Measurements from ENCODE around the gene PACRG. TPM values are rescaled to one million over a fixed set of nuclear protein-coding genes. Genes with fewer than 3 reads are reported as not detected.

The PACRG gene
- total RNA-seq, 2 donors from 2014 or later: 0.70 to 1.3 TPM

DNA sequence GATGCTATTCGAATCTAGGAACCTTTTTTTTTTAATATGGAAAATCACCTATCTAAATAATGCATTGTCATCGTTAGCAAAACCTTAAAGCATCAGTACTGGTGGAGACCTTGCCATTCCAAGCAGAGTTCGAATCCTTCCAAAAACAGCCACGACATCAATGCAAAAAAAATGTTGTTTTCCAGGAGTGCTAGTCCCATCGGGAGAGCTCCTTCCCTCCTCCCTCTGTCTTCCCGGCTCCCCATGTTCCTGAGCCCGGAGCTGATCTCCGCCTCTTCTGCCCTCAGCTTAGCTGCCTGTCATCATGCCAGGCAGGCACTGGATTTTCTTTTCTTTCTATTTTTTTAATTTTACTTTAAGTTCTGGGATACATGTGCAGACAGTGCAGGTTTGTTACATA is 533.1 kb downstream of the PACRG start:
- intact Hi-C loops (cut with DNase I, micrococcal nuclease): no loop called here
- no peak for ATAC-seq
- no peak for DNase-seq

DNA sequence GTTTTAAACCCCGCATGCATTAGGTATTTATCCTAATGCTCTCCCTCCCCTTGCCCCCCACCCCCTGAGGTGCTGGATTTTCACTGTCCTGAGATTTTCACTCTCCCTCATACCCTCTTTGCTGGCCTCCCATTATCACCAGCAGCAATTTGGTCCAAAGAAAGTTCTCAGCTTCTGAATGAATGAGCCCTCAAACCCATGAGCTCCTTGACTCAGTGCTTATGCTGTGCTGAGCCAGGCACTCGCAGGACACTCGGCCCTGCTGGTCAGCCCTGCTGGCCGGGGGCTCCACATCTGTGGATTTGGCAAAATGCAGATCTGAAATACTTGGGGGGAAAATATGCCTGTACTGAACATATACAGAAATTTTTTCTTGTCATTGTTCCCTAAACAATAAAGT is 533.6 kb downstream of the PACRG start:
- no peak for ATAC-seq
- intact Hi-C loops (cut with DNase I, micrococcal nuclease): no loop called here
- DNase-seq: no peak

GRCh38 chr6:163262080-163262479 is 534.3 kb downstream of the PACRG start:
- ATAC-seq (no peak), DNase-seq (no peak)
- intact Hi-C loops (cut with DNase I, micrococcal nuclease): no loop called here

- ATAC-seq (no peak), DNase-seq (no peak)
- intact Hi-C loops (cut with DNase I, micrococcal nuclease): no loop called here
Observed at GRCh38 chr6:163263196-163263595, 535.4 kb downstream of the PACRG start.

DNA sequence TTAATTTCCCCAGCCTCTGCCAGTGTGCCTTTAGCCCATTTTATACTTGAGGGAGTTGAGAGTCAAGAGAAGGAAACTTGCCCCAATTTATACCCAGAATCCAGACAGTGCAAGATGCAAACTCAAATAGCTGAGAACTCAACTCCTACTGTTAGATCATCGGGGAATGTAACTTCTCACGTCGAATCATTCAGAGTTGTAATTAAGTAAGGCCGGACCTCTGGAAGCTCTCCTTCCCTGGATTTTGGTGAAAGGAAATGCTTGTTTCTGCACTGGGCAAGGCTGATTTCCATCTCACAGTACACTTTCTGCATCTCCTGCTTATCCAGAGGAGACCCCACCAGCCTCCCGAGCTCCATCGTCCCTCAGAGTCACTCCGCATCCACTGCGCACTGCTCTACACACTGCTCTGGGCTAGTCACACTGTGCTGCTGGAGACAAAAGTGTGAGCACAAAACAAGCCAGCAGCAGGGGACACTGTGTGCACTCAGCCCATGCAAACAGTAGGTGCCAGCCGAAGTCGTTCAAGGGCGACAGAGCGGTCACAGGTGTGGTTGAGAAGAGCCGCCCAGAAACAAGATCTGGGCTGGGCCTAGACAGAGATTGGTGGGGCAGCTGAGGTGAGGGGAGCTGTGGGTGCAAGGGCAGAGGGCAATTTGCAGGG is 536.4 kb downstream of the PACRG start:
- ATAC-seq: no peak
- intact Hi-C loops (cut with DNase I, micrococcal nuclease): no loop called here
- no peak for DNase-seq

GRCh38 chr6:163264662-163265035 is 536.9 kb downstream of the PACRG start:
- intact Hi-C loops (cut with DNase I, micrococcal nuclease): no loop called here
- DNase-seq (no peak), ATAC-seq (no peak)

DNA sequence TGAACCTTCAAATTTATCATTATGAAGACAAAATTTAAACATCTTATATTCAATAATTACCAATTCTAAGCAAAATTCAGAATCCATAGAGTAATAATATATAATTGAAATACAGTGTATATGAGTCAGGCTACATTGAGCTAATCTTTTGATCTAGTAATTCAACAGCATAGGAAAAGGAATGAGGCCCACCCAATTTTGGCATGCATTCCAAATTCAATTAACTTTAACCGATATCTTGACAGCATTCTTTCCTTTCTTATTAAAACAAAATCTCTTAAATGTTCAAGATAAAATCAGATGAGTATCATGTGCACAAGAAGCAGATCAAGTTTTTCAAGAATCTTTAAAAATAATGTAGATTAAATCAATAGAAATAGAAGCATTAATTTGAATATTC is 553.9 kb downstream of the PACRG start:
- intact Hi-C loops (cut with DNase I, micrococcal nuclease): no loop called here
- DNase-seq: no peak
- no peak for ATAC-seq

GRCh38 chr6:163282672-163283071 is 554.9 kb downstream of the PACRG start:
- intact Hi-C loops (cut with DNase I, micrococcal nuclease): no loop called here
- ATAC-seq: no peak
- DNase-seq: no peak

DNA sequence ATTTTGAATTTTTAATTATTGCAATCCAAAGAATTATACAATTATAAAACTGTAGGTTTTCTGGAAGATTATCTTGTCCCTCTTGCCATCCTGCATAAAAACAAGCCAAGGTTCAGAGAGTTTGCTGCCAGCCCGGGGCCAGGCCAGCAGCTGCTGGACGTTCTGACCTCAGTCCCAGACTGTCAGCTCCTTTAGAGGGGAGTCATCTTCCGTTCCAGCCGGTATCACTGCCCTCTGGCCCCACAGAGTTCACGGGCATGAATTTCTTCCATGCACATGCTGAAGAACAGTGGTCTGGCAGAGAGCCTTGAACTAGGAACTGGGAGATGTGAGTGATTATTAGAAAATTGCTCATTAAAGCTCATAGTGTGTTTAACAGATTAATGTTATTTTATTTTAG is 556.4 kb downstream of the PACRG start:
- no peak for ATAC-seq
- no peak for DNase-seq
- intact Hi-C loops (cut with DNase I, micrococcal nuclease): no loop called here

DNA sequence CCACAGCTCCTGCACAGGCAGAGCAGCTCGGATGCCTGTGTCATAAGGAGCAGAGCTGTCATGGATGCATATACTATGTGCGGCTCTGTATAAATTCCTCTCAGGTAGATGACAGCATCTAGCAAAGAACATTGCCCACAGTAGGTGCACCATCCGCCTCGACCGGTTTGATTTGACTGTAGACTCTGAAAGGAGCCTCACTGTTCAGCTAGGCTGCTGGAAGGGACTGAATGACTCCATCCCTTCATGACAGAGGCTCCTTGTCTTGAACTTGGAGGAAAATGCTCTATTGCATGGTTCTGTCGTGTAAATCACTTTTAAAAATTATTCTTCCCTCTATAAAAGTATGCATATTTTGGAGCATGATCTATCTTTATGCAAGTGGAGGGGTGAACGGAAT is 557.9 kb downstream of the PACRG start:
- ATAC-seq (no peak), DNase-seq (no peak)
- intact Hi-C loops (cut with DNase I, micrococcal nuclease): no loop called here

GRCh38 chr6:163287626-163288025 is 559.9 kb downstream of the PACRG start:
- intact Hi-C loops (cut with DNase I, micrococcal nuclease): no loop called here
- ATAC-seq: no peak
- no peak for DNase-seq

DNA sequence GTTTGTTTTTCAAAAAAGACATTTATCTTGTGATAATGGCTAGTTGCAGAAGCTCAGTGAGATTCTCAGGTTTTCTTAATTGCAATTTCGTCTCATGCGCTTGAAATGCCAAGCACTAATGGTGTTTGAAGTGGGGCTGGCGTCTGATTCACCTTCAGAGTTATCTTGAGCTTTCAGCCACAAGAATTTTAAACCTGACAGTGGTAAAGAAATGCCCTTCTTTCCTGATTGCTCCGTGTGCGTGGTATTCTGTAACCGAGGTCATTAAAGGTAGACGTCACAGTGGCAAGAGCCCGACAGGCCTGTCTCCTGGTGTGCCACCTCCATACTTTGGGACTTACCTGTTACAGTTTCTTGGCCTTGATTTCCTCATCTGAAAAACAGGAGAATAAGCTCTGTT is 560.3 kb downstream of the PACRG start:
- ATAC-seq (no peak), DNase-seq (no peak)
- intact Hi-C loops (cut with DNase I, micrococcal nuclease): no loop called here

GRCh38 chr6:163288915-163289314 is 561.1 kb downstream of the PACRG start:
- intact Hi-C loops (cut with DNase I, micrococcal nuclease): no loop called here
- ATAC-seq: no peak

GRCh38 chr6:163289447-163289846 is 561.7 kb downstream of the PACRG start:
- intact Hi-C loops (cut with DNase I, micrococcal nuclease): no loop called here
- ATAC-seq: no peak

More at GRCh38 chr6:163288915-163289314, 561.1 kb downstream of the PACRG start:
- no peak for DNase-seq

GRCh38 chr6:163290545-163291274 is 562.9 kb downstream of the PACRG start:
- DNase-seq (no peak), ATAC-seq (no peak)
- intact Hi-C loops (cut with DNase I, micrococcal nuclease): no loop called here

More at GRCh38 chr6:163289447-163289846, 561.7 kb downstream of the PACRG start:
- DNase-seq: no peak

GRCh38 chr6:163291622-163292021 is 563.8 kb downstream of the PACRG start:
- no peak for DNase-seq
- intact Hi-C loops (cut with DNase I, micrococcal nuclease): no loop called here
- no peak for ATAC-seq

GRCh38 chr6:163293286-163293685 is 565.5 kb downstream of the PACRG start:
- intact Hi-C loops (cut with DNase I, micrococcal nuclease): no loop called here
- DNase-seq (no peak), ATAC-seq (no peak)

DNA sequence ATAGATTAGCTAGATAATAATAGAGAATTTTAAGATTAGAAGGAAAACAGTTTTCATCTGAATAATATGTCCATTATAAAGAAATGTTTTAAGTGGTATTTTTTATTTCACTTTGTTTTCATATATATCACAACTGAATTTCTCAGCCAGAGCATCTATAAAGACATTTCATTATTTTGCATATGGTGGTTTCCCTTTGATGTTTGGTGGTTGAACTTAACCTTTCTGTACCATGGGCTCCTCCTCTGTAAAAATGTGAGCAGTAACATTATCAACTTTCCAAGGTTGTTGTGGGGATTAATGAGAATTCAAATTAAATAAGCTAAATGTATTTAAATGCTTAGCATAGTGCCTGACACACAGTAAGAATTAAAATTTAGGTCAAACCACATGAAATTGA is 567.0 kb downstream of the PACRG start:
- intact Hi-C loops (cut with DNase I, micrococcal nuclease): no loop called here
- DNase-seq (no peak), ATAC-seq (no peak)

- DNase-seq (no peak), ATAC-seq (no peak)
- intact Hi-C loops (cut with DNase I, micrococcal nuclease): no loop called here
Observed at GRCh38 chr6:163296835-163297519, 569.2 kb downstream of the PACRG start.
